HG03196 (cell line): ENCODE measurements around the gene ALG12.

Experiments used
- ATAC-seq: cut with Tn5 transposase; IDR thresholded peaks from one replicate; pipeline ENCODE4 v1.9.1; 2021; ENCODE audit not compliant: unreplicated experiment

Gene ALG12

GRCh38 chr22:49933236-49934159 lies 15.3 kb upstream of the ALG12 start:
- no peak for ATAC-seq

- ATAC-seq, result peak; percentile 40
These were observed 12.6 kb upstream of the ALG12 start for GRCh38 chr22:49930596-49931412.

- no peak for ATAC-seq
These were observed 11.8 kb upstream of the ALG12 start for GRCh38 chr22:49929994-49930575.

GRCh38 chr22:49929211-49929979 lies 11.2 kb upstream of the ALG12 start:
- ATAC-seq, result peak; percentile 30

GRCh38 chr22:49928555-49929210 lies 10.4 kb upstream of the ALG12 start:
- no peak for ATAC-seq

- ATAC-seq, result no peak
These were observed 9.9 kb upstream of the ALG12 start for GRCh38 chr22:49928185-49928495.

- no peak for ATAC-seq
These were observed 9.4 kb upstream of the ALG12 start for GRCh38 chr22:49927483-49928184.

GRCh38 chr22:49926916-49927315 lies 8.7 kb upstream of the ALG12 start:
- no peak for ATAC-seq

- no peak for ATAC-seq
These were observed 7.4 kb upstream of the ALG12 start for GRCh38 chr22:49925525-49926128.

GRCh38 chr22:49924113-49924833 lies 6.0 kb upstream of the ALG12 start:
- ATAC-seq, result no peak

- ATAC-seq, result no peak
These were observed 5.2 kb upstream of the ALG12 start for GRCh38 chr22:49923445-49923844.

- ATAC-seq, result no peak
These were observed 4.7 kb upstream of the ALG12 start for GRCh38 chr22:49922926-49923325.

GRCh38 chr22:49922484-49922883 lies 4.2 kb upstream of the ALG12 start:
- ATAC-seq, result no peak

- no peak for ATAC-seq
These were observed 3.5 kb upstream of the ALG12 start for GRCh38 chr22:49921508-49922278.

- ATAC-seq, result no peak
These were observed 2.6 kb upstream of the ALG12 start for GRCh38 chr22:49920859-49921258.

GRCh38 chr22:49918911-49919881 lies 958 bp upstream of the ALG12 start:
- ATAC-seq, result peak; percentile 7

GRCh38 chr22:49916831-49917230 lies 1.4 kb downstream of the ALG12 start:
- no peak for ATAC-seq
